ENCODE data around the gene NME3. TPM values are rescaled to one million over a fixed set of nuclear protein-coding genes. Genes with fewer than 3 reads are reported as not detected.

The NME3 gene
- total and polyA plus RNA-seq, 2 of the 13 experiments (the other 11 are each of a cell fraction or from before 2014, with no cell fraction given), result 10.4 to 15.9 TPM

DNA sequence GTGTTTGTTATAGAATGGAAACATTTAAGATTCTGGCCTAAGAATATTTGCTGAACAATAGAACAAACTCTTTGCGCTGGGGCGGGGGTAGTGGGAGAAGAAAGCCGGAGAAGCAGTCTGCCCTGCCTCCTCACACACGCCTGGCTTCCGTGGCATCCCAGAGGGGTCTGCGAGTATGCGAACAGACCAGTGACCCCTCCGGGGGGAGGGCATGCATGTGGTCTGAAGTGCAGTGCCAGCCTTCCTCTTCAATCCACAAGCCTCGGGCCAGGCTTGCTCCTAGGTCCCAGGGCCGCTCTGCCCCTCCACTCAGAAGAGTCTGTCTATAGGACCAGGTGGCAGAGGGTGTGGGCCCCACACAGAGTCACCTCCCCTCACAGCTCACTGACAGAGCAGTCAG, 36.3 kb upstream of the NME3 start:
- Histone ChIP-seq H3K79me2 (ENCODE audit: insufficient read depth, low read length) (no peaks in the 10 kb centered on the region), H4K20me1 (ENCODE audit: insufficient read depth, low read length) (no peaks in the 10 kb centered on the region), H3K27me3 (ENCODE audit: control insufficient read depth in 1 of 2, insufficient read depth in 2 of 2, low read length in 2 of 2) (no peaks in the 10 kb centered on the region), H3K4me2 (ENCODE audit: low read depth, low read length) (no peak overlapping the region), H3K4me1 (ENCODE audit: insufficient read depth, low read length) (peaks cover 4% of the 10 kb centered on the region), H3K9me3 (ENCODE audit: low read length) (no peaks in the 10 kb centered on the region), H3K36me3 (replicated peaks in 1 of 2; ENCODE audit: control insufficient read depth in 1 of 2, insufficient read depth in 2 of 2, low read length in 2 of 2) (peaks cover 11 to 26% of the 10 kb centered on the region in 2 experiments; a peak in 4 of 5 replicates), H3K27ac (ENCODE audit: extremely low read length, insufficient read depth, low read length) (no peak overlapping the region), H3K9ac (ENCODE audit: insufficient read depth, low read depth, low read length) (no peak overlapping the region), H3K4me3 (replicated peaks in 1 of 3; ENCODE audit: insufficient read depth in 1 of 3, low read depth in 2 of 3, low read length in 3 of 3) (no peak overlapping the region), H2AFZ (ENCODE audit: low read length) (no peak overlapping the region)
- FAIRE-seq, result no peak
- in situ Hi-C loops (cut with HindIII; ENCODE audit: extremely low pct_ligation_motif_present, low pct_unique_long_range_greater_than_20kb) (no loop called here), intact Hi-C loops (cut with micrococcal nuclease; ENCODE audit: unreplicated experiment) (no loop called here)
- CTCF ChIA-PET (ENCODE audit: low intra/inter-chr PET ratio, low total read pairs), result no interaction called here
- POLR2A ChIA-PET, result interaction anchor here (0.9 kb wide), 1 partner anchor 15 kb away, joined by 3 read pairs; no protein-coding TSS in a partner anchor
- no peak for DNase-seq (ENCODE audit: low spot score)
- 88% methylated on average over 10 of the region's 10 CpGs for WGBS (ENCODE audit: low lambda C conversion rate)
- ATAC-seq, result no peak
- BruUV-seq (replicated peaks), result no TSS peak
- TF ChIP-seq MAF1 (CRISPR knock-in tag; IDR thresholded peaks at IDR 0.05; ENCODE audit: borderline replicate concordance) (no peak), KDM6A (CRISPR knock-in tag; IDR thresholded peaks at IDR 0.05; ENCODE audit: low read depth) (no peak), NFATC3 (CRISPR knock-in tag; IDR thresholded peaks at IDR 0.05) (no peak), NCOR1 (IDR thresholded peaks at IDR 0.05; ENCODE audit: borderline replicate concordance, low read length) (no peak), AKAP8 (CRISPR knock-in tag; IDR thresholded peaks at IDR 0.05) (no peak), NKX3-1 (CRISPR knock-in tag; IDR thresholded peaks at IDR 0.05) (no peak)
- TF ChIP-seq, protein P1, sequence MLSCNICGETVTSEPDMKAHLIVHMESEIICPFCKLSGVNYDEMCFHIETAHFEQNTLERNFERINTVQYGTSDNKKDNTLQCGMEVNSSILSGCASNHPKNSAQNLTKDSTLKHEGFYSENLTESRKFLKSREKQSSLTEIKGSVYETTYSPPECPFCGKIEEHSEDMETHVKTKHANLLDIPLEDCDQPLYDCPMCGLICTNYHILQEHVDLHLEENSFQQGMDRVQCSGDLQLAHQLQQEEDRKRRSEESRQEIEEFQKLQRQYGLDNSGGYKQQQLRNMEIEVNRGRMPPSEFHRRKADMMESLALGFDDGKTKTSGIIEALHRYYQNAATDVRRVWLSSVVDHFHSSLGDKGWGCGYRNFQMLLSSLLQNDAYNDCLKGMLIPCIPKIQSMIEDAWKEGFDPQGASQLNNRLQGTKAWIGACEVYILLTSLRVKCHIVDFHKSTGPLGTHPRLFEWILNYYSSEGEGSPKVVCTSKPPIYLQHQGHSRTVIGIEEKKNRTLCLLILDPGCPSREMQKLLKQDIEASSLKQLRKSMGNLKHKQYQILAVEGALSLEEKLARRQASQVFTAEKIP (CRISPR knock-in tag; IDR thresholded peaks at IDR 0.05; ENCODE audit: borderline replicate concordance), result no peak
- TF ChIP-seq, protein P2, sequence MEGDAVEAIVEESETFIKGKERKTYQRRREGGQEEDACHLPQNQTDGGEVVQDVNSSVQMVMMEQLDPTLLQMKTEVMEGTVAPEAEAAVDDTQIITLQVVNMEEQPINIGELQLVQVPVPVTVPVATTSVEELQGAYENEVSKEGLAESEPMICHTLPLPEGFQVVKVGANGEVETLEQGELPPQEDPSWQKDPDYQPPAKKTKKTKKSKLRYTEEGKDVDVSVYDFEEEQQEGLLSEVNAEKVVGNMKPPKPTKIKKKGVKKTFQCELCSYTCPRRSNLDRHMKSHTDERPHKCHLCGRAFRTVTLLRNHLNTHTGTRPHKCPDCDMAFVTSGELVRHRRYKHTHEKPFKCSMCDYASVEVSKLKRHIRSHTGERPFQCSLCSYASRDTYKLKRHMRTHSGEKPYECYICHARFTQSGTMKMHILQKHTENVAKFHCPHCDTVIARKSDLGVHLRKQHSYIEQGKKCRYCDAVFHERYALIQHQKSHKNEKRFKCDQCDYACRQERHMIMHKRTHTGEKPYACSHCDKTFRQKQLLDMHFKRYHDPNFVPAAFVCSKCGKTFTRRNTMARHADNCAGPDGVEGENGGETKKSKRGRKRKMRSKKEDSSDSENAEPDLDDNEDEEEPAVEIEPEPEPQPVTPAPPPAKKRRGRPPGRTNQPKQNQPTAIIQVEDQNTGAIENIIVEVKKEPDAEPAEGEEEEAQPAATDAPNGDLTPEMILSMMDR (CRISPR knock-in tag; IDR thresholded peaks at IDR 0.05), result no peak
- TF ChIP-seq, protein P3, sequence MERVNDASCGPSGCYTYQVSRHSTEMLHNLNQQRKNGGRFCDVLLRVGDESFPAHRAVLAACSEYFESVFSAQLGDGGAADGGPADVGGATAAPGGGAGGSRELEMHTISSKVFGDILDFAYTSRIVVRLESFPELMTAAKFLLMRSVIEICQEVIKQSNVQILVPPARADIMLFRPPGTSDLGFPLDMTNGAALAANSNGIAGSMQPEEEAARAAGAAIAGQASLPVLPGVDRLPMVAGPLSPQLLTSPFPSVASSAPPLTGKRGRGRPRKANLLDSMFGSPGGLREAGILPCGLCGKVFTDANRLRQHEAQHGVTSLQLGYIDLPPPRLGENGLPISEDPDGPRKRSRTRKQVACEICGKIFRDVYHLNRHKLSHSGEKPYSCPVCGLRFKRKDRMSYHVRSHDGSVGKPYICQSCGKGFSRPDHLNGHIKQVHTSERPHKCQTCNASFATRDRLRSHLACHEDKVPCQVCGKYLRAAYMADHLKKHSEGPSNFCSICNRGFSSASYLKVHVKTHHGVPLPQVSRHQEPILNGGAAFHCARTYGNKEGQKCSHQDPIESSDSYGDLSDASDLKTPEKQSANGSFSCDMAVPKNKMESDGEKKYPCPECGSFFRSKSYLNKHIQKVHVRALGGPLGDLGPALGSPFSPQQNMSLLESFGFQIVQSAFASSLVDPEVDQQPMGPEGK (CRISPR knock-in tag; IDR thresholded peaks at IDR 0.05), result no peak
- TF ChIP-seq, protein P4, sequence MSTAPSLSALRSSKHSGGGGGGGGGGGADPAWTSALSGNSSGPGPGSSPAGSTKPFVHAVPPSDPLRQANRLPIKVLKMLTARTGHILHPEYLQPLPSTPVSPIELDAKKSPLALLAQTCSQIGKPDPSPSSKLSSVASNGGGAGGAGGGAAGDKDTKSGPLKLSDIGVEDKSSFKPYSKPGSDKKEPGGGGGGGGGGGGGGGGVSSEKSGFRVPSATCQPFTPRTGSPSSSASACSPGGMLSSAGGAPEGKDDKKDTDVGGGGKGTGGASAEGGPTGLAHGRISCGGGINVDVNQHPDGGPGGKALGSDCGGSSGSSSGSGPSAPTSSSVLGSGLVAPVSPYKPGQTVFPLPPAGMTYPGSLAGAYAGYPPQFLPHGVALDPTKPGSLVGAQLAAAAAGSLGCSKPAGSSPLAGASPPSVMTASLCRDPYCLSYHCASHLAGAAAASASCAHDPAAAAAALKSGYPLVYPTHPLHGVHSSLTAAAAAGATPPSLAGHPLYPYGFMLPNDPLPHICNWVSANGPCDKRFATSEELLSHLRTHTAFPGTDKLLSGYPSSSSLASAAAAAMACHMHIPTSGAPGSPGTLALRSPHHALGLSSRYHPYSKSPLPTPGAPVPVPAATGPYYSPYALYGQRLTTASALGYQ (CRISPR knock-in tag; IDR thresholded peaks at IDR 0.05), result no peak

All from HepG2 (cell line).